K562 (cell line): ENCODE data around the gene CD109. TPM values are rescaled to one million over a fixed set of nuclear protein-coding genes. Genes with fewer than 3 reads are reported as not detected.
A peak's percentile ranks its signal among the peaks of the same experiment; 100 is the strongest.

ENCODE experiments used
- ATAC-seq: fragments of 200-7000 bp; cut with Tn5 transposase; 3 replicates; pipeline ENCODE4 v1.9.1; 2020; ENCODE audit warnings: moderate library complexity
- BruUV-seq: library from RNA; stranded (reverse); fragments of 400-500 nt; replicated peaks from 2 replicates; lab custom pipeline; 2021; lab: Mats Ljungman, UMichigan
- CTCF ChIA-PET: fragments of 300-600 bp; formaldehyde crosslinking; extraction: SDS; loops from one replicate; lab custom pipeline; 2021; ENCODE audit warnings: low intra/inter-chr PET ratio; lab: Yijun Ruan, JAX
- POLR2A ChIA-PET: fragments of 300-600, 350-650 bp; sonication (Branson Sonifier 250); formaldehyde crosslinking; extraction: SDS; loops from one replicate; lab custom pipeline; 2021; ENCODE audit warnings: antibody characterized with exemption, inconsistent platforms; lab: Yijun Ruan, JAX
- DNase-seq, 4 experiments: peaks; one replicate each; pipeline versions ENCODE4 v3.0.0 to v3.0.0-alpha.2; 2011 to 2018; ENCODE audit warnings: low spot score in 3 of 4, mixed read lengths in 3 of 4; ENCODE audit errors: extremely low read depth in 1 of 4
- FAIRE-seq: peaks from 2 replicates; lab custom pipeline; 2011; peaks lifted over from hg19 to GRCh38; lab: Jason Lieb, UNC
- H2AFZ ChIP-seq: 2 replicates; pipeline ENCODE4 v1.6.0; 2011; ENCODE audit warnings: low read depth, low read length, control low read depth, inconsistent platforms
- H3K27ac ChIP-seq: fragments of 200-600 bp; 3 replicates; pipeline ENCODE4 v1.8.0; 2011; ENCODE audit warnings: low read depth, mild to moderate bottlenecking, control low read depth, inconsistent platforms, low read length, moderate library complexity, mixed read lengths; ENCODE audit errors: extremely low read depth
- H3K27me3 ChIP-seq, 2 experiments: fragments of 300-600 bp in 1 of 2; 2 replicates in 1 of 2; 3 replicates in 1 of 2; pipeline versions ENCODE4 v1.6.0 to v1.8.0; 2011; ENCODE audit warnings: inconsistent platforms in 2 of 2, low read length in 2 of 2, mild to moderate bottlenecking in 1 of 2, mixed read lengths in 1 of 2, moderate library complexity in 1 of 2; ENCODE audit not compliant: control insufficient read depth in 2 of 2, insufficient read depth in 2 of 2
- H3K36me3 ChIP-seq: fragments of 300-600 bp; 3 replicates; pipeline ENCODE4 v1.8.0; 2011; ENCODE audit warnings: mild to moderate bottlenecking, low read length, inconsistent platforms; ENCODE audit not compliant: control insufficient read depth, insufficient read depth
- H3K4me1 ChIP-seq, 2 experiments: fragments of 200-600 bp in 1 of 2; replicated peaks in 1 of 2; 2 replicates in 1 of 2; 3 replicates in 1 of 2; pipeline versions ENCODE4 v1.5.1 to v1.8.0; 2011; ENCODE audit warnings: inconsistent platforms in 2 of 2, low read length in 2 of 2, mild to moderate bottlenecking in 1 of 2, mixed read lengths in 1 of 2, moderate library complexity in 1 of 2; ENCODE audit not compliant: control insufficient read depth in 2 of 2, insufficient read depth in 2 of 2
- H3K4me2 ChIP-seq: 2 replicates; pipeline ENCODE4 v1.6.1; 2011; ENCODE audit warnings: low read length, control low read depth, inconsistent platforms, mixed read lengths; ENCODE audit not compliant: insufficient read depth
- H3K4me3 ChIP-seq: fragments of 200-600 bp; sonication (generic), shearing (Covaris generic); 2 replicates; pipeline ENCODE4 v1.5.1; 2016; ENCODE audit warnings: control low read depth, inconsistent platforms
- H3K79me2 ChIP-seq: fragments of 200-600 bp; 3 replicates; pipeline ENCODE4 v1.8.0; 2011; ENCODE audit warnings: low read length, inconsistent platforms; ENCODE audit not compliant: control insufficient read depth, insufficient read depth
- H3K9ac ChIP-seq, 2 experiments: 2 replicates each; pipeline versions ENCODE4 v1.6.0 to v1.6.1; 2011; ENCODE audit warnings: low read depth in 2 of 2, low read length in 2 of 2, control low read depth in 1 of 2, inconsistent platforms in 1 of 2, mild to moderate bottlenecking in 1 of 2, mixed read lengths in 1 of 2; ENCODE audit not compliant: insufficient read depth in 1 of 2
- H3K9me1 ChIP-seq: one replicate; pipeline ENCODE4 v1.6.0; 2011; ENCODE audit warnings: inconsistent platforms, mild to moderate bottlenecking, low read length, moderate library complexity; ENCODE audit not compliant: control insufficient read depth, insufficient read depth
- H3K9me3 ChIP-seq: replicated peaks from 2 replicates; pipeline ENCODE4 v1.5.1; 2011; ENCODE audit warnings: low read depth, low read length, inconsistent platforms; ENCODE audit not compliant: control insufficient read depth, insufficient read depth
- H4K20me1 ChIP-seq: replicated peaks from 2 replicates; pipeline ENCODE4 v1.6.1; 2011; ENCODE audit warnings: low read length, inconsistent platforms, mixed read lengths; ENCODE audit not compliant: control insufficient read depth, insufficient read depth
- ARID3A ChIP-seq: IDR thresholded peaks from 2 replicates; pipeline ENCODE4 v1.6.1; 2012; ENCODE audit warnings: low read depth, low read length, improper control_type of control experiment, borderline replicate concordance
- CEBPB ChIP-seq: fragments of 450-650 bp; IDR thresholded peaks from 2 replicates; pipeline ENCODE4 v1.6.1; 2016; ENCODE audit warnings: missing genetic modification characterization, missing compliant biosample characterization
- FOS ChIP-seq: IDR thresholded peaks from 3 replicates; pipeline ENCODE4 v1.6.1; 2011; ENCODE audit not compliant: insufficient read length; ENCODE audit errors: extremely low read depth
- HNRNPK ChIP-seq: fragments of 200-400 bp; formaldehyde crosslinking; IDR thresholded peaks from one replicate; pipeline ENCODE4 v1.6.1; 2018; ENCODE audit warnings: mild to moderate bottlenecking, low read depth, low read length; ENCODE audit not compliant: poor library complexity, severe bottlenecking
- JUND ChIP-seq, 2 experiments: IDR thresholded peaks; 2 replicates in 1 of 2; 3 replicates in 1 of 2; pipeline ENCODE4 v1.6.1; 2011; ENCODE audit warnings: borderline replicate concordance in 2 of 2, low read depth in 2 of 2, low read length in 2 of 2, improper control_type of control experiment in 1 of 2, missing biosample characterization in 1 of 2, missing genetic modification characterization in 1 of 2, missing genetic modification reagents in 1 of 2
- REST ChIP-seq, 2 experiments: fragments of 450-650 bp; formaldehyde crosslinking in 1 of 2; IDR thresholded peaks; 2 replicates each; pipeline versions ENCODE4 v1.4.0 to v1.6.1; 2014 to 2020; ENCODE audit warnings: mild to moderate bottlenecking in 2 of 2, borderline replicate concordance in 1 of 2, low read depth in 1 of 2
- WGBS: fragments of 100-300 bp; shearing (Covaris generic); methylation state at CpG from one replicate; pipeline ENCODE4 v1.1.6; 2016; ENCODE audit warnings: low coverage, mixed read lengths; ENCODE audit not compliant: insufficient coverage; ENCODE audit errors: missing lambda C conversion rate; 5-methylcytosine and 5-hydroxymethylcytosine counted together
- in situ Hi-C: fragments of 300-500 bp; cut with MboI; formaldehyde crosslinking; loops from 4 replicates; pipeline ENCODE4 v1.15.0; 2018; ENCODE audit warnings: inconsistent platforms, mixed read lengths
- intact Hi-C: fragments of 100-400 bp; cut with micrococcal nuclease; formaldehyde crosslinking; loops from 2 replicates; pipeline ENCODE4 v1.14.2; 2022
- polyA plus RNA-seq, 8 experiments: library from polyadenylated mRNA; depleted of rRNA in 4 of 8; stranded (reverse) in 5 of 8; unstranded in 3 of 8; fragments of >200 nt; fragmentation: Nextera tagmentation in 2 of 8; fragmentation: Illumina TruSeq in 1 of 8; extraction: Ambion mirVana in 2 of 8; extraction: Trizol in 1 of 8; gene quantifications; 2 replicates each; pipeline versions ENCODE4 v1.2.1 to v1.2.3, GENCODE V29; 2011 to 2014; ENCODE audit warnings: inconsistent platforms in 1 of 8, missing spikeins in 1 of 8
- total RNA-seq, 7 experiments: library from RNA; depleted of rRNA in 6 of 7; stranded (reverse); fragments of >200 nt in 6 of 7; fragmentation: Illumina TruSeq in 2 of 7; extraction: Trizol in 2 of 7; gene quantifications; 2 replicates each; pipeline versions ENCODE4 v1.2.1 to v1.2.3, GENCODE V29; 2011 to 2021; ENCODE audit warnings: low replicate concordance in 1 of 7
- TF ChIP-seq, protein P1 (sequence below): sonication (generic); formaldehyde crosslinking; IDR thresholded peaks from 2 replicates; pipeline ENCODE4 v1.4.0; 2020; ENCODE audit warnings: mild to moderate bottlenecking, missing genetic modification reagents

Gene CD109
- total and polyA plus RNA-seq, 9 of the 15 experiments (the other 6 are each of a cell fraction or from before 2014, with no cell fraction given), result under 0.01 to 0.22 (median 0.11) TPM

GRCh38 chr6:73854998-73855718 lies 159.2 kb downstream of the CD109 start:
- Histone ChIP-seq H3K4me3 (no peak overlapping the region), H3K4me2 (no peak overlapping the region), H3K79me2 (no peaks in the 10 kb centered on the region), H3K4me1 (no peaks in the 10 kb centered on the region), H3K9ac (no peak overlapping the region), H3K9me1 (no peaks in the 10 kb centered on the region), H3K9me3 (no peaks in the 10 kb centered on the region), H4K20me1 (no peaks in the 10 kb centered on the region), H2AFZ (no peak overlapping the region), H3K27me3 (no peaks in the 10 kb centered on the region), H3K36me3 (no peaks in the 10 kb centered on the region), H3K27ac (no peak overlapping the region)
- FAIRE-seq, result peak; percentile 76
- under 1% methylated on average over 5 of the region's 5 CpGs for WGBS
- ChIA-PET POLR2A (no interaction called here), CTCF (interaction anchor here (1.3 to 1.6 kb wide), 2 partner anchors 116 to 1354 kb away, joined by 6 to 10 read pairs; no protein-coding TSS in a partner anchor)
- DNase-seq, result peak; percentile 29 to 71 (median 34)
- BruUV-seq, result no TSS peak
- in situ Hi-C loops, result no loop called here
- intact Hi-C loops, result loop anchor here (1.0 kb wide), 1 partner anchor 1354 kb away; no protein-coding TSS in a partner anchor
- ATAC-seq, result peak; percentile 56; the same call in 2 of the 3 replicates
- TF ChIP-seq, protein P1, sequence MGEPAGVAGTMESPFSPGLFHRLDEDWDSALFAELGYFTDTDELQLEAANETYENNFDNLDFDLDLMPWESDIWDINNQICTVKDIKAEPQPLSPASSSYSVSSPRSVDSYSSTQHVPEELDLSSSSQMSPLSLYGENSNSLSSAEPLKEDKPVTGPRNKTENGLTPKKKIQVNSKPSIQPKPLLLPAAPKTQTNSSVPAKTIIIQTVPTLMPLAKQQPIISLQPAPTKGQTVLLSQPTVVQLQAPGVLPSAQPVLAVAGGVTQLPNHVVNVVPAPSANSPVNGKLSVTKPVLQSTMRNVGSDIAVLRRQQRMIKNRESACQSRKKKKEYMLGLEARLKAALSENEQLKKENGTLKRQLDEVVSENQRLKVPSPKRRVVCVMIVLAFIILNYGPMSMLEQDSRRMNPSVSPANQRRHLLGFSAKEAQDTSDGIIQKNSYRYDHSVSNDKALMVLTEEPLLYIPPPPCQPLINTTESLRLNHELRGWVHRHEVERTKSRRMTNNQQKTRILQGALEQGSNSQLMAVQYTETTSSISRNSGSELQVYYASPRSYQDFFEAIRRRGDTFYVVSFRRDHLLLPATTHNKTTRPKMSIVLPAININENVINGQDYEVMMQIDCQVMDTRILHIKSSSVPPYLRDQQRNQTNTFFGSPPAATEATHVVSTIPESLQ (CRISPR knock-in tag), result no peak
- 0 out of 2 replicates have a peak, but pooled peaks have one; percentile 33 for TF ChIP-seq ARID3A
- TF ChIP-seq CEBPB (tag), result peak; percentile 90
- TF ChIP-seq REST (IDR thresholded peaks at IDR 0.05; ENCODE audit: borderline replicate concordance), result peak; percentile 39; the same call in 1 of the 2 replicates
- TF ChIP-seq REST (CRISPR knock-in tag; IDR thresholded peaks at IDR 0.05; ENCODE audit: low read depth), result no peak
- TF ChIP-seq FOS, result no peak
- TF ChIP-seq HNRNPK, result no peak
- TF ChIP-seq JUND (IDR thresholded peaks at IDR 0.05; ENCODE audit: borderline replicate concordance, low read depth, low read length), result no peak
- TF ChIP-seq JUND (tag; IDR thresholded peaks at IDR 0.05; ENCODE audit: borderline replicate concordance, low read depth, low read length), result no peak
